IPS-15b (cell line): ENCODE measurements around the gene HHIPL1.
A peak's percentile ranks its signal among the peaks of the same experiment; 100 is the strongest.

Experiments used
- H3K27me3 ChIP-seq: one replicate; pipeline ENCODE4 v1.6.1; 2013; ENCODE audit warnings: low read length; ENCODE audit not compliant: control insufficient read depth, insufficient read depth
- H3K36me3 ChIP-seq: one replicate; pipeline ENCODE4 v1.6.1; 2013; ENCODE audit warnings: low read length; ENCODE audit not compliant: control insufficient read depth, insufficient read depth
- H3K4me1 ChIP-seq: one replicate; pipeline ENCODE4 v1.6.1; 2013; ENCODE audit warnings: mild to moderate bottlenecking, low read length; ENCODE audit not compliant: control insufficient read depth, insufficient read depth
- H3K4me3 ChIP-seq: one replicate; pipeline ENCODE4 v1.5.1; 2013; ENCODE audit warnings: low read depth, low read length
- H3K9ac ChIP-seq: one replicate; pipeline ENCODE4 v1.6.1; 2013; ENCODE audit warnings: low read depth, mild to moderate bottlenecking, low read length
- H3K9me3 ChIP-seq: one replicate; pipeline ENCODE4 v1.6.1; 2013; ENCODE audit warnings: mild to moderate bottlenecking, low read length; ENCODE audit not compliant: control insufficient read depth, insufficient read depth

Gene HHIPL1

DNA sequence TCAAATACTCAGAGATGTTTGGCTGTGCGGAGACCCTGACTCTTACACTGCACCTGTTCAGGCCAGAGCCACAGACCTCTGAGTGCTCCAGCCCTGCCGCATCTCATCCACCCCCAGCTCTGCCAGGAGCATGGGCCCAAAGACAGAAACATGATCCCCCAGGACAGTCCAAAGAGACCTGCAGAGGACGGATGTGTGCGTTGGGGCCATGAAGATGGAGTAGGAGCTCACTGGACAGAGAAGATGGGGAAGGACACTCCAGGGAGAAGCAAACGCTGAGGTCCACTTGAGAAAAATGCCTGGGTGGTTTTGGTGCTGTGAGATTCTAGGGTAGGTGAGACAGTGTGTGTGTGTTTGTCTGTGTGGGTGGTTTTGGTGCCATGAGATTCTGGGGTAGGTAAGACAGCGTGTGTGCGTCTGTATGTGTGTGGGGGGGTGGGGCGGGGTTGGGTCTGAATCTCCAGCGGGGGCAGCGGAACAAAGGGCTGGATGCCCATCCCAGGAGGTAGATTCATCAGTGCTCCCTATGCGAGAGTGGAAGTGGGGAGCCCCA, 818 bp upstream of the HHIPL1 start:
- Histone ChIP-seq H3K9ac (no peak overlapping the region), H3K4me1 (peaks cover 6% of the 10 kb centered on the region), H3K36me3 (no peaks in the 10 kb centered on the region), H3K4me3 (peak overlapping the region; percentile 43), H3K9me3 (no peaks in the 10 kb centered on the region), H3K27me3 (peaks cover 19% of the 10 kb centered on the region)

DNA sequence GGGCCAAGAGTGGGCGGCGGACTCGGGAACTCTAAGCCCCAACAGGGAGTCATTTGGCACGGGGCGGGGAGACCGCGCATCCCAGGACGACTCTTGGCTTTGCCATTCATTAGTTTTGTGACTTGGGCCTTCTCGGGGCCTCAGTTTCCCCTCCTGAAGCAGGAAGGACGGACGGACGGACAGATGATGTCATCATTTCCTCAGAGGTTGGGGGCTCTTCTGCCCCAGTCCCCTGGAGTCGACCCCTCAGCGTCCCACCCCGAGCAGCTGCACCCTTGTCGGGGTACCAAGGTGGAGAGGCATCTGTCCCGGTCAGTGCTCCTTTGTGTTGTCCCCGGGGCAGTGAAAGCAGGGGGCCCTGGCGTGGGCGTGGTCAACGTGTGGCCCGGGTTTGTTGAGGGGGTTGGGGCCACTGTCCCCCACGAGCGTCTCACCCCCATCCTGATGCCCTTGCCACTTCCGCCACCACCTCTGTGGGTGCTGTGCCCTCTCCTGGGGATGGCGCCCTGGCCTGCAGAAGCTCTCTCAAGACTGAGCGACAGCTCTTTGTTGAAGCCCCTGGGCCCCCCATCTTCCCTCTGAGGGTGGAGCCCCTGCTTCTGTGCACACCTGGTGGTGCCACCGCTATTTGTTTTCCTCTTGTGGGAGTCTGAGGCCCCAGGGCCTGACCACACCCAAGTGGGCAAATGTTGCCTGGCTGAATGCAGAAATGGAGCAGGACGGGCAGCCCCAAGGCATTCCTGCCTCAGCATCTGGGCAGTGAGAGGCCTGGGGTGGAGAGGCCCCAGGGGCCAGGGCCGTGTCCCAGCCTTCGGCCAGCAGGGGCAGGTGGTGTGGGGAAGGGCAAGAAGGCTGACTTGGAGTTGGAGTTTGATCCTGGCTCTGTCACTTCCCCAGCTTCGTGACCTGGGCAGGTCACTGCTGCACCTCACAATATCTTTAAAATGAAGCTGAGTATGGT, 896 bp downstream of the HHIPL1 start:
- Histone ChIP-seq H3K4me1 (peaks cover 6% of the 10 kb centered on the region), H3K36me3 (no peaks in the 10 kb centered on the region), H3K27me3 (peaks cover 19% of the 10 kb centered on the region), H3K9ac (no peak overlapping the region), H3K4me3 (peak overlapping the region; percentile 43), H3K9me3 (no peaks in the 10 kb centered on the region)

DNA sequence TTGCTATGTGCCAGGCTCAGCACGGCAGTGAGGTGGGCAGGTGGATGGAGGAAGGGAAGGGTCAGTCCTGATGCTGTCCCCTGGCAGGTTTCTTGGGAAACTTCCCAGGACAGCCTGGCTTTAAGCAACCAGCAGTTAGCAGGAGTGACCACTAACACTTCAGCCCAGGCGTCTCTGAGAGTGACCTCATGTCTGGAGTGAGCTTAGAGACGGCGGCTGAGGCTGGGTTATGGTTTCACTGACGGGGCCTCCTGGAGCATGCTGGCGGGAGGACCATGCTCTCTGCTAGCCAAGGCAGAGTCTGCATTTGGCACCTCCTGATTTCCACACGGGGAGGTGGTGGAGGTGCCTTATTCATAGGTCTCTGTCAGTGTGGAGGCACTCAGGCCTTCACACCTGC, 2.5 kb downstream of the HHIPL1 start:
- H3K9ac ChIP-seq: no peak overlapping the region
- peaks cover 6% of the 10 kb centered on the region for H3K4me1 ChIP-seq
- no peaks in the 10 kb centered on the region for H3K9me3 ChIP-seq
- no peaks in the 10 kb centered on the region for H3K36me3 ChIP-seq
- peaks cover 19% of the 10 kb centered on the region for H3K27me3 ChIP-seq
- no peak overlapping the region for H3K4me3 ChIP-seq

DNA sequence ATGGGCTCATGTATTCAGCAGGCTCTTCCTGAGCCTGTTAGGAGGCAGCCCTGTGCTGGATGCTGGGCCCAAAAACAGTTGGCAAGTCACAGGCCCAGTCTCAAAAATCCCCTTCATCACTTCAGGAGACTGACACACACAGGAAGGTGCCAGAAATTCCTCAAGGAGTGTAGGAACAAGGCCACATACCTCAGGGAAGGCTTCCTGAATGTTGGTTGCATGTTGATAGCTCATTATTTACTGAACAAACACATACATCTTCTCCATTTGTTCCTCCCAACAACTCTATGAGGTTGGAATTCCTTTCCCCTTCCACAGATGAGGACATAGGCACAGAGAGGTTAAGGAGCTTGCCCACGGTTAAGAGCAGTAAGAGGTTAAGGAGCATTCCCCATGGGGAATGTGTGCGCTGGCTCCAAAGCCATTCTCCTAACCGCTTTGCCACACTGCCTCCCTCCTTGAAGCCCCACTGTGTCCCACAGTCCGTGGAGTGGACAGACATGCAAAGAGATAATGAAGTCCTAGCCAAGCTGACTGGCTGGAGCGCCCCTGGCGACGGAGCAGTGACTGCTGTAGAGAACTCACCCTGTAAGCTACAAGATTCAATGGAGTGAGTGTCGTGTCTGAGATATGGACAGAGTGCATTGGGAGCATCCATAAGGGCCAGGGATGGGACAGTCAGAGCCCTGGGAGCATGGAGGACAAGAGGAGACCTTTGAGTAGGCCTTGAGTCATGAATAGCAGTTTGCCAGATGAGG, 3.3 kb downstream of the HHIPL1 start:
- Histone ChIP-seq H3K36me3 (no peaks in the 10 kb centered on the region), H3K4me1 (peaks cover 6% of the 10 kb centered on the region), H3K27me3 (peaks cover 19% of the 10 kb centered on the region), H3K4me3 (no peak overlapping the region), H3K9me3 (no peaks in the 10 kb centered on the region), H3K9ac (no peak overlapping the region)

DNA sequence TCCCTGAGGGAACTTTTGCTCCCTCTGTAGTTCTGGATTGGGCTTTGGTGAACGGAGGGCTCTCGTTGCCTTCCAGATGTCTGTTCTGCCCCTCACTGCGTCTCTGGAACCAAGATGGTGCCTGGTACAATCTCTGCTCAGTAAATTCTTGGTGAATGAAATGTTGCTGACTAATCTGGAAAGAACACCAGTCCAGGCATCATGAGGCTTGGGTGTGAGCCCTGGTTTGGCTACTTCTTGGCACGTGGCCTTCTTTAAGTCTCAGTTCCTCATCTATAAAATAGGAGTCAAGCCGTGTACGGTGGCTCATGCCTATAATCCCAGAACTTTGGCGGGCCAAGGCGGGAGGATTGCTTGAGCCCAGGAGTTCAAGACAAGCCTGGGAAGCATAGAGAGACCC, 4.3 kb downstream of the HHIPL1 start:
- Histone ChIP-seq H3K4me1 (peaks cover under 1% of the 10 kb centered on the region), H3K9me3 (no peaks in the 10 kb centered on the region), H3K4me3 (no peak overlapping the region), H3K27me3 (peaks cover 9% of the 10 kb centered on the region), H3K36me3 (no peaks in the 10 kb centered on the region), H3K9ac (no peak overlapping the region)

DNA sequence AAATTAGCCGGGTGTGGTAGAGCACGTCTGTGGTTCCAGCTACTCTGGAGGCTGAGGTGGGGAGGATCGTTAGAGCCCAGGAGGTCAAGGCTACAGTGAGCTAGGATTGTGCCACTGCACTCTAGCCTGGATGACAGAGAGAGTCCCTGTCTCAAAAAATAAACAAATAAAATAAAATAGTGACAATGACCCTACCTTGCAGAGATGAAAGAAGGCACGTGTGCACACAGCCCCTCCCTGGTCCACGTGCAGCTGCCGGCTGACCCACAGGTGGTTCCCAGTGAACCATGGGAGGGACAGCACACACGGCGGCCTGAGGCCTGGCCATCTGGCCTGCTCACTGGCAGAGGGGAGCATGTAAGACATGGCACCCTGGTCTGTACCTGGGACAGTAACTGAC, 4.7 kb downstream of the HHIPL1 start:
- no peak overlapping the region for H3K9ac ChIP-seq
- peaks cover 5% of the 10 kb centered on the region for H3K27me3 ChIP-seq
- no peaks in the 10 kb centered on the region for H3K36me3 ChIP-seq
- H3K4me3 ChIP-seq: no peak overlapping the region
- no peaks in the 10 kb centered on the region for H3K4me1 ChIP-seq
- H3K9me3 ChIP-seq: no peaks in the 10 kb centered on the region

DNA sequence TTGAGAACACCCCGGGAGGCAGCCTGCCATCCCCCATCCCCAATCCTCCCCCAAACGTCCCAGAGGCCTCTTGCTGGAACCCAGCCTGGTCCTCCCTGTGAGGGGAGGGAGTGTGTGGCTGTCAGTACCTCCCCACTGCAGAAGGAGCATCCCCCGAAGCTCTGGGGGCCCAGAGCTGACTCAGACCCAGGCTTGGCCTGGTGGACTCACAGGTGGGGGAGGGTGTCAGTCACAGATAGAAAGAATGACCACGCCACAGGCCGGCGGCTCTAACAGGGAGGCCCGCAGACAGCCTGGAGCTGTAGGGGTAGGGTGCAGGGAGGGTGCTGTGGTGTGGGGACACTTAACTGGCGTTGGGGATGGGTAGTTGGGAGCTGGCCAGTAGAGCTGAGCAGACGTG, 5.3 kb downstream of the HHIPL1 start:
- Histone ChIP-seq H3K9ac (no peak overlapping the region), H3K9me3 (no peaks in the 10 kb centered on the region), H3K4me1 (no peaks in the 10 kb centered on the region), H3K4me3 (no peak overlapping the region), H3K27me3 (peaks cover 5% of the 10 kb centered on the region), H3K36me3 (no peaks in the 10 kb centered on the region)

DNA sequence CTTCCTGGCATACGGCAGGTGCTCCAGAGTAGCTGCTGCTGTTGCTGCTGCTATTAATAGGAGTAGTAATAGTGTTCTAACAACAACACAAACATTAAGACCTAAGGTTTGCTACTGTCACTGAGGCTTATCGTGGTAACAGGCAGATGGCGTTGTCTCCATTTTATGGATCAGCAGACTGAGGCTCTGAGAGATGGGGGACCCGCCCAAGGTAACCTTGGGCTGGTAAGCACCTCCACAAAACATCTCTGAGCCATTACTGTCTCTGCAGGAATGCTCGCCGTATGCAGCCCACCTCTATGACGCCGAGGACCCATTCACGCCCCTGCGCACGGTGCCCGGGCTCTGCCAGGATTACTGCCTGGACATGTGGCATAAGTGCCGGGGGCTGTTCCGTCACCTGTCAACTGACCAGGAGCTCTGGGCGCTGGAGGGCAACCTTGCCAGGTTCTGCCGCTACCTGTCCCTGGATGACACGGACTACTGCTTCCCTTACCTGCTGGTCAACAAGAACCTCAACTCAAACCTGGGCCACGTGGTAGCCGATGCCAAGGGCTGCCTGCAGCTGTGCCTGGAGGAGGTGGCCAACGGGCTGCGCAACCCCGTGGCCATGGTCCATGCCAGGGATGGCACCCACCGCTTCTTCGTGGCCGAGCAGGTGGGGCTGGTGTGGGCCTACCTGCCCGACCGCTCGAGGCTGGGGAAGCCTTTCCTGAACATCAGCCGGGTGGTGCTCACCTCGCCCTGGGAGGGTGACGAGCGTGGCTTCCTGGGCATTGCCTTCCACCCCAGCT, 7.2 kb downstream of the HHIPL1 start:
- no peaks in the 10 kb centered on the region for H3K4me1 ChIP-seq
- H3K27me3 ChIP-seq: peaks cover 2% of the 10 kb centered on the region
- no peak overlapping the region for H3K9ac ChIP-seq
- no peak overlapping the region for H3K4me3 ChIP-seq
- H3K36me3 ChIP-seq: no peaks in the 10 kb centered on the region
- H3K9me3 ChIP-seq: no peaks in the 10 kb centered on the region

DNA sequence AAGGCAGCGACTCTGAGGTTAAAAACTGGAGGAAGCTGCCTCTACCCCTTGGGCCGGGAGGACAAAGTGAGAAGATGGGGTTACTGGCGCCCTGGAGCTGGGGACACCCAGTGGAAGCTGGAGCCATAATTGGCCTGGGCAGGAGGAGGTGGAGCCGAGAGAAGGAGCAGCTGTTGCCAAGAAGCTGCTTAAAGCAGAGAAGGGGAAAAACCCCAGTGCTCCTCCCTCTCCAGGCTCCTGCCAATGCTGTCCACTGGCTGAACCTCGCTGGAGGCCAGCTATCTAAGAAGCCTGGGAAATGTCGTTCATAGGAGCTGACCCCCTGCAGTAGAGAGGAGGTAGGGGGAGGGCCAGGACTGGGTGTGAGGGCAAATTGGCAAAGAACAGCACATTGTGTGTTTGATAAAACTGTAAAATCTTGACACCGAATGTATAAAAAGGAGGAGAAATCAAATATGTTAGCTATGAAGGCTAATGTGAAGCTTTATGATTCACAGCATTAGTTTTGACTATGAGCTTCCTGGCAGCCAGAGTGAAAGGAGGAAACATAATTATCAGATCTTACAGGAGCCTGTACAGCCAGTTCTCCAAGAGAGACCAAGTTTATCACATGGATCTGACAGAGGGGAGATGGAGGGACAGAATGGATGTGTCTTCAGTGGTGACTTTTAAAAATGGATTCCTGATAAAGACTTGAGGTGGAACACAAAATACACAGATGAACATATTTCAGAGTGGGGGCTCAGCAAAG, 9.5 kb downstream of the HHIPL1 start:
- no peaks in the 10 kb centered on the region for H3K4me1 ChIP-seq

DNA sequence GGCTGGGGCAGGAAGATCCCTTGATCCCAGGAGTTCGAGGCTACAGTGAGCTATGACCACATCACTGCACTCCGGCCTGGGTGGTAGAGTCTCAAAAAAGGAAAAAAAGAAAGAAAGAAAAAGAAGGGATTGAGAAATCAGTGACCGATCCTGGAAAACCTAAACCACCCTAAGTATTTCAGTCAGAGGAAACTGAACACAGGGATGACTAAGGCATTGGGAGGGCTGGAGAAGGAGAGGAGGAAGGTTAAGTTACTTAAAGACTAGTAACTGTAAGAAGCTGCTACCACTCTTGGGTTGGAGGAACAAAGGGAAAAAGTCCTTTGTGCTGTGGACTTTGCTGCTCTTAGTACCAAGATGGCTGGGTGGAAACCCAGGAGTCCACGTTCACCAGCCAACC, 10.6 kb downstream of the HHIPL1 start:
- Histone ChIP-seq H3K36me3 (no peaks in the 10 kb centered on the region), H3K9ac (no peak overlapping the region), H3K4me1 (peaks cover 2% of the 10 kb centered on the region), H3K4me3 (no peak overlapping the region), H3K9me3 (no peaks in the 10 kb centered on the region), H3K27me3 (peaks cover 5% of the 10 kb centered on the region)

More for the DNA sequence above, 9.5 kb downstream of the HHIPL1 start:
- peaks cover 5% of the 10 kb centered on the region for H3K27me3 ChIP-seq
- no peaks in the 10 kb centered on the region for H3K36me3 ChIP-seq
- H3K4me3 ChIP-seq: no peak overlapping the region
- H3K9me3 ChIP-seq: no peaks in the 10 kb centered on the region
- no peak overlapping the region for H3K9ac ChIP-seq

DNA sequence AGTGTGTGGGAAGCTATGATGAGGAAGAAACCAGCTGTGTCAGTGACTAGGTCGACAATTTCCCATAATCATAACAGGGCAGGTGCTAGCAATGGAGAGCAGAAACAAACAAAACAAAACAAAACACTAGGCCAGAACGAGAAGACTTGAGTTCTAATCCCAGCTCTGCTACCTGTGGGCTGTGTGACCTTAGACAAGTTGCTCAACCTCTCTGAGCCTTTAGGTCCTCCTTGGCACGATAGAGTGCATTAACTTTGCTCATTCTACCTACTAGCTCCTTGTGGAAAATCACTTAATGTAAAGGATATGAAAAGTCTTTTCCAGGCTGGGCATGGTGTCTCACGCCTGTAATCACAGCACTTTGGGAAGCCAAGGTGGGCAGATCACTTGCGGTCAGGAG, 11.2 kb downstream of the HHIPL1 start:
- Histone ChIP-seq H3K9ac (no peak overlapping the region), H3K4me1 (peaks cover 5% of the 10 kb centered on the region), H3K4me3 (no peak overlapping the region), H3K36me3 (no peaks in the 10 kb centered on the region), H3K27me3 (peaks cover 5% of the 10 kb centered on the region), H3K9me3 (no peaks in the 10 kb centered on the region)
